Measurements from ENCODE around the gene POLG. TPM values are rescaled to one million over a fixed set of nuclear protein-coding genes. Genes with fewer than 3 reads are reported as not detected.

Gene POLG
- total and polyA plus RNA-seq, 2 of the 13 experiments (the other 11 are each of a cell fraction or from before 2014, with no cell fraction given) = 26.6 to 35.5 TPM

- no peak overlapping the region for H2AFZ ChIP-seq (ENCODE audit: low read length)
- H3K79me2 ChIP-seq (ENCODE audit: insufficient read depth, low read length) = peaks cover 27% of the 10 kb centered on the region
- H3K9ac ChIP-seq (ENCODE audit: insufficient read depth, low read depth, low read length) = no peak overlapping the region
- H3K36me3 ChIP-seq (replicated peaks in 1 of 2; ENCODE audit: control insufficient read depth in 1 of 2, insufficient read depth in 2 of 2, low read length in 2 of 2) = peaks cover 45 to 80% of the 10 kb centered on the region in 2 experiments
- H3K4me2 ChIP-seq (ENCODE audit: low read depth, low read length) = no peak overlapping the region
- DNase-seq (ENCODE audit: low spot score) = no peak
- H3K9me3 ChIP-seq (ENCODE audit: low read length) = no peaks in the 10 kb centered on the region
- ChIA-PET POLR2A (interaction anchor here (1.2 kb wide), 1 partner anchor 9 kb away, joined by 3 read pairs; no protein-coding TSS in a partner anchor), CTCF (ENCODE audit: low intra/inter-chr PET ratio, low total read pairs) (no interaction called here)
- H3K27ac ChIP-seq (ENCODE audit: extremely low read length, insufficient read depth, low read length) = no peak overlapping the region
- intact Hi-C loops (cut with micrococcal nuclease; ENCODE audit: unreplicated experiment) = no loop called here
- H3K27me3 ChIP-seq (ENCODE audit: control insufficient read depth in 1 of 2, insufficient read depth in 2 of 2, low read length in 2 of 2) = no peaks in the 10 kb centered on the region; a peak in 2 of 5 replicates
- in situ Hi-C loops (cut with HindIII; ENCODE audit: extremely low pct_ligation_motif_present, low pct_unique_long_range_greater_than_20kb) = no loop called here
- no peak for FAIRE-seq
- no peak for ATAC-seq
- WGBS (ENCODE audit: low lambda C conversion rate) = 98% methylated on average over 4 of the region's 8 CpGs
- peaks cover 37% of the 10 kb centered on the region for H3K4me1 ChIP-seq (ENCODE audit: insufficient read depth, low read length)
- no TSS peak for BruUV-seq (replicated peaks)
- no peak overlapping the region for H3K4me3 ChIP-seq (replicated peaks in 1 of 3; ENCODE audit: insufficient read depth in 1 of 3, low read depth in 2 of 3, low read length in 3 of 3)
- peaks cover 7% of the 10 kb centered on the region; the same call in 1 of the 2 replicates for H4K20me1 ChIP-seq (ENCODE audit: insufficient read depth, low read length)
- TF ChIP-seq PTBP1 (IDR thresholded peaks at IDR 0.05; ENCODE audit: low read depth, low read length, poor library complexity, severe bottlenecking) (no peak), ATF7-NPFF (CRISPR knock-in tag; IDR thresholded peaks at IDR 0.05; ENCODE audit: low read depth) (no peak), CHD2 (IDR thresholded peaks at IDR 0.05; ENCODE audit: low read depth, low read length) (no peak), EZH2 (conservative IDR thresholded peaks at IDR 0.05; ENCODE audit: low read depth, low read length) (no peak), DDIT3 (CRISPR knock-in tag; IDR thresholded peaks at IDR 0.05) (no peak), JARID2 (CRISPR knock-in tag; IDR thresholded peaks at IDR 0.05; ENCODE audit: insufficient replicate concordance) (no peak), AHR (CRISPR knock-in tag; IDR thresholded peaks at IDR 0.05) (no peak), DR1 (CRISPR knock-in tag; IDR thresholded peaks at IDR 0.05) (no peak), SKIL (CRISPR knock-in tag; IDR thresholded peaks at IDR 0.05; ENCODE audit: borderline replicate concordance) (no peak), ZNF710 (CRISPR knock-in tag; IDR thresholded peaks at IDR 0.05; ENCODE audit: borderline replicate concordance) (no peak), ZNF512 (CRISPR knock-in tag; IDR thresholded peaks at IDR 0.05) (no peak), SCMH1 (CRISPR knock-in tag; IDR thresholded peaks at IDR 0.05; ENCODE audit: borderline replicate concordance) (no peak), MIXL1 (CRISPR knock-in tag; IDR thresholded peaks at IDR 0.05) (no peak), BRD4 (CRISPR knock-in tag; IDR thresholded peaks at IDR 0.05) (no peak)
Measured at GRCh38 chr15:89329329-89330084, 5.1 kb downstream of the POLG start.

All from HepG2 (cell line).